Fibroblast of lung (primary cell): Measurements from ENCODE around the gene PAPPA. TPM values are rescaled to one million over a fixed set of nuclear protein-coding genes. Genes with fewer than 3 reads are reported as not detected.

Source experiments
- DNase-seq, 2 donors: peaks; one replicate each; pipeline versions ENCODE4 v3.0.0 to v3.0.0-alpha.2; 2010; ENCODE audit warnings: low read depth in 2 of 2
- H2AFZ ChIP-seq: 2 replicates; pipeline ENCODE4 v1.5.1; 2012; ENCODE audit warnings: low read length, control low read depth, inconsistent platforms
- H3K27ac ChIP-seq: 2 replicates; pipeline ENCODE4 v1.5.1; 2011; ENCODE audit warnings: low read length, control low read depth; ENCODE audit not compliant: insufficient read depth
- H3K27me3 ChIP-seq: 2 replicates; pipeline ENCODE4 v1.5.1; 2011; ENCODE audit warnings: mild to moderate bottlenecking, low read length; ENCODE audit not compliant: control insufficient read depth, insufficient read depth
- H3K36me3 ChIP-seq: 2 replicates; pipeline ENCODE4 v1.5.1; 2011; ENCODE audit warnings: low read length; ENCODE audit not compliant: control insufficient read depth, insufficient read depth
- H3K4me1 ChIP-seq: 2 replicates; pipeline ENCODE4 v1.5.1; 2011; ENCODE audit warnings: low read length; ENCODE audit not compliant: control insufficient read depth, insufficient read depth; ENCODE audit errors: extremely low read depth
- H3K4me2 ChIP-seq: 2 replicates; pipeline ENCODE4 v1.5.1; 2011; ENCODE audit warnings: low read length, control low read depth; ENCODE audit not compliant: insufficient read depth; ENCODE audit errors: extremely low read depth
- H3K4me3 ChIP-seq, 4 experiments: fragments of 200-600 bp in 1 of 4; sonication (generic) in 1 of 4; replicated peaks in 1 of 4; 2 replicates each; pipeline ENCODE4 v1.5.1; 2011 to 2016; ENCODE audit warnings: low read length in 4 of 4, low read depth in 3 of 4, mild to moderate bottlenecking in 3 of 4, control low read depth in 2 of 4, inconsistent platforms in 1 of 4, mixed read lengths in 1 of 4; ENCODE audit not compliant: insufficient read depth in 1 of 4; ENCODE audit errors: control extremely low read depth in 1 of 4
- H3K79me2 ChIP-seq: 2 replicates; pipeline ENCODE4 v1.5.1; 2012; ENCODE audit warnings: mild to moderate bottlenecking, low read length, inconsistent platforms; ENCODE audit not compliant: control insufficient read depth, insufficient read depth
- H3K9ac ChIP-seq: 2 replicates; pipeline ENCODE4 v1.5.1; 2011; ENCODE audit warnings: mild to moderate bottlenecking, low read length, control low read depth; ENCODE audit not compliant: insufficient read depth
- H3K9me3 ChIP-seq: 2 replicates; pipeline ENCODE4 v1.5.1; 2012; ENCODE audit warnings: low read depth, low read length; ENCODE audit not compliant: control insufficient read depth, insufficient read depth
- H4K20me1 ChIP-seq: 2 replicates; pipeline ENCODE4 v1.5.1; 2011; ENCODE audit warnings: low read length; ENCODE audit not compliant: control insufficient read depth, insufficient read depth; ENCODE audit errors: extremely low read depth
- CTCF ChIP-seq, 2 donors: IDR thresholded peaks in 1 of 2; conservative IDR thresholded peaks in 1 of 2; 1 replicate in 1 of 2; 2 replicates in 1 of 2; pipeline ENCODE4 v1.5.1; 2011 to 2012; ENCODE audit warnings: low read length in 2 of 2, control low read depth in 1 of 2, inconsistent platforms in 1 of 2, low read depth in 1 of 2, mild to moderate bottlenecking in 1 of 2
- EZH2 ChIP-seq: IDR thresholded peaks from 2 replicates; pipeline ENCODE4 v1.5.1; 2012; ENCODE audit warnings: low read length, control low read depth, mild to moderate bottlenecking; ENCODE audit errors: missing control alignments
- polyA plus RNA-seq, 2 donors: library from polyadenylated mRNA; depleted of rRNA in 1 of 2; stranded (reverse) in 1 of 2; unstranded in 1 of 2; fragments of >200 nt; gene quantifications; 2 replicates each; pipeline ENCODE4 v1.2.1, GENCODE V29; 2011 to 2012; ENCODE audit warnings: missing spikeins in 1 of 2
- total RNA-seq: library from RNA; depleted of rRNA; stranded (reverse); fragments of >200 nt; gene quantifications from 2 replicates; pipeline ENCODE4 v1.2.1, GENCODE V29; 2014

The PAPPA gene
- total and polyA plus RNA-seq, 2 donors (not counting 1 experiment from before 2014, with no cell fraction given): 8.8 to 45.7 TPM

- no peak overlapping the region for H3K4me3 ChIP-seq
- H3K36me3 ChIP-seq: no peaks in the 10 kb centered on the region
- no peak overlapping the region for H2AFZ ChIP-seq
- no peak for TF ChIP-seq EZH2
- TF ChIP-seq CTCF (conservative IDR thresholded peaks at IDR 0.05 in 1 of 2, IDR thresholded peaks at IDR 0.05 in 1 of 2; ENCODE audit: low read depth in 1 of 2, low read length in 2 of 2): no peak
- no peaks in the 10 kb centered on the region for H3K79me2 ChIP-seq
- no peaks in the 10 kb centered on the region for H3K27me3 ChIP-seq
- no peak overlapping the region for H3K4me2 ChIP-seq
- DNase-seq: no peak
- no peaks in the 10 kb centered on the region for H4K20me1 ChIP-seq
- no peak overlapping the region for H3K27ac ChIP-seq
- H3K4me1 ChIP-seq: no peaks in the 10 kb centered on the region
- no peaks in the 10 kb centered on the region for H3K9me3 ChIP-seq
- H3K9ac ChIP-seq: no peak overlapping the region
These were observed 14.6 kb downstream of the PAPPA start for GRCh38 chr9:116168231-116168630.

GRCh38 chr9:116172216-116172615, 18.6 kb downstream of the PAPPA start:
- TF ChIP-seq CTCF (conservative IDR thresholded peaks at IDR 0.05 in 1 of 2, IDR thresholded peaks at IDR 0.05 in 1 of 2; ENCODE audit: low read depth in 1 of 2, low read length in 2 of 2) (no peak), EZH2 (no peak)
- Histone ChIP-seq H3K9ac (no peak overlapping the region), H3K27ac (no peak overlapping the region), H2AFZ (no peak overlapping the region), H3K4me2 (no peak overlapping the region), H3K4me3 (no peak overlapping the region), H3K9me3 (no peaks in the 10 kb centered on the region), H3K36me3 (no peaks in the 10 kb centered on the region), H3K27me3 (no peaks in the 10 kb centered on the region), H4K20me1 (no peaks in the 10 kb centered on the region), H3K79me2 (no peaks in the 10 kb centered on the region), H3K4me1 (no peaks in the 10 kb centered on the region)
- DNase-seq: no peak

- no peaks in the 10 kb centered on the region for H3K4me1 ChIP-seq
- DNase-seq: peak in 1 of 2 donors; percentile 51
- H4K20me1 ChIP-seq: no peaks in the 10 kb centered on the region
- H3K4me2 ChIP-seq: no peak overlapping the region
- H3K27me3 ChIP-seq: no peaks in the 10 kb centered on the region
- H3K27ac ChIP-seq: no peak overlapping the region
- TF ChIP-seq CTCF (conservative IDR thresholded peaks at IDR 0.05 in 1 of 2, IDR thresholded peaks at IDR 0.05 in 1 of 2; ENCODE audit: low read depth in 1 of 2, low read length in 2 of 2) (no peak), EZH2 (no peak)
- no peaks in the 10 kb centered on the region for H3K79me2 ChIP-seq
- no peaks in the 10 kb centered on the region for H3K9me3 ChIP-seq
- no peak overlapping the region for H3K4me3 ChIP-seq
- no peaks in the 10 kb centered on the region for H3K36me3 ChIP-seq
- no peak overlapping the region for H3K9ac ChIP-seq
- no peak overlapping the region for H2AFZ ChIP-seq
These were observed 20.8 kb downstream of the PAPPA start for GRCh38 chr9:116174347-116174746.
